KOPT-K1 (cell line): ENCODE measurements around the gene TMEM51.

Experiments
- H3K27ac ChIP-seq: fragments of 200-600 bp; sonication (generic); 2 replicates; pipeline ENCODE4 v1.5.1; 2016; ENCODE audit warnings: antibody characterized with exemption, mild to moderate bottlenecking, low read depth, low read length; ENCODE audit not compliant: poor library complexity, severe bottlenecking
- H3K36me3 ChIP-seq: fragments of 200-600 bp; sonication (generic); 2 replicates; pipeline ENCODE4 v1.5.1; 2017; ENCODE audit warnings: antibody characterized with exemption, mild to moderate bottlenecking, low read length, moderate library complexity; ENCODE audit not compliant: insufficient read depth
- H3K9me3 ChIP-seq: fragments of 200-600 bp; sonication (generic); 2 replicates; pipeline ENCODE4 v1.5.1; 2017; ENCODE audit warnings: antibody characterized with exemption, low read length, mild to moderate bottlenecking; ENCODE audit not compliant: insufficient read depth, poor library complexity, severe bottlenecking

The TMEM51 gene

DNA sequence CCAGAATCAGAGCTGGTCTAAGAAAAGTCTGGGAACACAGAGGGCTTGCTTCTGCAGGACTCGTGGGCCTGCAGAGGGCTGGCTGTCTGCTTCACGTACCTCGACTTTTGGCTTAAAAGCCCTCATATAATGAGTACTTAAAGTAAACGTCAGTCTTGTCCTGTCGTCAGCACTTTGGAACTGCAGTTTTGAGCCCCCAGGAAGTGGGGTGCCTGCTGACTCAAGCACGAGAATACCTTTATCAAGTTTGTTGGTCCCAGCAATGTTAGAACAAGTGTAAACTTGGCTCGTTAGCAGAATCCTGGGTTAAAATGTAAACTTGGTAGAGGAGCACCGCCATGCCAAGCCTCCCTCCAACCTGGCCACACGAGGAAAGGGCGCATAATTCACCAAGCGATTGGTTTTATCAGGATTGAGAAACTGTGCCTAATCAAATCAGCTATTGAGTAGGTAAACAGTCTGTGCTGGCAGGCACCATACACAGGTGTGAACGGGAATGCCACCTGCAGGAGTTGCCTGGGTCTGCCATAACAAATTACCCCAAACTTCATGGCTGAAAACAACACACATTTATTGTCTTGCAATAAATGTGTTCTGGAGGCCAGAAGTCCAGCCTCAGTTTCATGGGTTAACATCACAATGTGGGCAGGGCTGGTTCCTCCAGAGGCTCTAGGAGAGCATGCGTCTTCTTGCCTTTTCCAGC is 48.5 kb downstream of the TMEM51 start:
- Histone ChIP-seq H3K36me3 (no peaks in the 10 kb centered on the region), H3K9me3 (no peaks in the 10 kb centered on the region), H3K27ac (no peak overlapping the region)

DNA sequence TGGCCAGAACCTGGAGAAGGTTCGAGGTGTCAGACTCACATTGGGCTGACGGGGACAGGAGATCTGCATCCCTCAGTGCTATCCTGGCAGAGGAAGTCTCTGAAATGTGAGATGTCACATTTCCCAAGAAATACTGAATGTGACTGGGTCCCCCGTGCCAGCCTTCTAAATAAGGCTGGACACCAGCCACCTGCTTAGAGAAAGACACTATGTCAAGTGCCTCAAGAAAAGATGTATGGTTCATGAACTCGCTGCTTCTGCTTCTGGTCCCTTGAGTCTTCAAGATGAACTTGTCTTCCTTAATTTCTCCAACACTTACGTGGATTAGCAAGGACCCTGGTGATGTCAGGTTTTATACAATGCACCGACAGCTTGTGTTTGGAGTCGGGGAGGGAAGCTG is 51.4 kb downstream of the TMEM51 start:
- Histone ChIP-seq H3K27ac (no peak overlapping the region), H3K36me3 (no peaks in the 10 kb centered on the region), H3K9me3 (no peaks in the 10 kb centered on the region)

DNA sequence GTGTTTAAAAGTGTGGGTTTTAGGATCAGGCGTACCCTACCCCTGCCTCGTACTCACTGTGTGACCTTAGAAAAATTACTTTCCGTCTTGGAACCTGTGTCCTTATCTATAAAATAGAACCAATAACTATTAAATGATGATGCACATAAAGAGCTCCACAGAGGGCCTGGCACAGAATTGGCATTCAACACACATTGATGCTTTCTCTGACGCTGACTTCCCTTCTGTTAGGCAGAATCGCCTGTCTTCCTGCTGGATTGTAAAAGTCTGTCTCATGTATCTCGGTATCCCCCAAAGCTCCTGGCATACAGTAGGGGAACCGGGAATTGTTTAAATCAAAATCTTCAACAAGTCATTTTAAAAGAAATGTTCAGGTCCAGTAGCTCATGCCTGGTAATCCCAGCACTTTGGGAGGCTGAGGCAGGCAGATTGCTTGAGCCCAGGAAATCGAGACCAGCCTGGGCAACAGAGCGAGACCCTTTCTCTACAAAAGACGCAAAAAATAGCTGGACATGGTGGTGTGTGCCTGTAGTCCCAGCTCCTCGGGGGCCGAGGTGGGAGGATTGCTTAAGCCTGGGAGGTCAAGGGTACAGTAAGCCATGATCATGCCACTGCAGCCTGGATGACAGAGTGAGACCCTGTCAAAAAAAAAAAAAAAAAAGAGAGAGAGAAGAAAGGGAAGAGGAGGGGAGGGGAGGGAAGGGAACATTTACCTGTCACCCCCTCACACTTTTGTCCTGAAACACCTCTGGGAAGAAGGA is 52.2 kb downstream of the TMEM51 start:
- no peaks in the 10 kb centered on the region for H3K9me3 ChIP-seq
- no peak overlapping the region for H3K27ac ChIP-seq

DNA sequence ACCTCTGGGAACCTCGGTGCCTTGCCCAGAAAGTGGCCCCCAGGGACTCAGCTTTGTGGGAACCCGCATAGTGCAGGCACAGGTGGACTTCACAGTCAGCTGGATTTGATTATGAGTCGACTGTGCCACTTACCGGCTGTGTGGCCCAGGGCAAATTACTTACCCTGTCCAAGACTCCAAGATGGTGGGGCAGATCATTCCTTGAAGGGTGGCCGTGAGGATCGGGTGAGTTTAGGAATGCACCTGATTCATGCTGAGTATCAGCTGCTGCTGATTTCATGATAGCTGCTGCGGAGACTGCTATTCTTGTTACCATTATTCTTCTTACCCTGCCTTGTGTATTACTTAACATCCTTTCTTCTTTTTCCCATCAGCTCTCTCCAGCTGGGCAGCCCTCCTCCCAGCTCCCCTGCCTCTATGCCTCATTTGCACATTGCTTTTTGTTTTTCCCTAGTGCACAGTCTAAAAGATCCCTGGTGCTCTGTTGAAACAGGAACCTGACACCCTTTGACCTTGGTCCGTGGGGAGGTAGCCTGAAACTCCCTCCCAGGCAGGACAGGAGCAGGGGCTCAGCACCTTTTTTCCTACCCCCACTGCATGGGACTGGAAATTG is 53.0 kb downstream of the TMEM51 start:
- H3K27ac ChIP-seq = no peak overlapping the region
- no peaks in the 10 kb centered on the region for H3K9me3 ChIP-seq
- H3K36me3 ChIP-seq = no peaks in the 10 kb centered on the region

More for the DNA sequence above, 52.2 kb downstream of the TMEM51 start:
- no peaks in the 10 kb centered on the region for H3K36me3 ChIP-seq

DNA sequence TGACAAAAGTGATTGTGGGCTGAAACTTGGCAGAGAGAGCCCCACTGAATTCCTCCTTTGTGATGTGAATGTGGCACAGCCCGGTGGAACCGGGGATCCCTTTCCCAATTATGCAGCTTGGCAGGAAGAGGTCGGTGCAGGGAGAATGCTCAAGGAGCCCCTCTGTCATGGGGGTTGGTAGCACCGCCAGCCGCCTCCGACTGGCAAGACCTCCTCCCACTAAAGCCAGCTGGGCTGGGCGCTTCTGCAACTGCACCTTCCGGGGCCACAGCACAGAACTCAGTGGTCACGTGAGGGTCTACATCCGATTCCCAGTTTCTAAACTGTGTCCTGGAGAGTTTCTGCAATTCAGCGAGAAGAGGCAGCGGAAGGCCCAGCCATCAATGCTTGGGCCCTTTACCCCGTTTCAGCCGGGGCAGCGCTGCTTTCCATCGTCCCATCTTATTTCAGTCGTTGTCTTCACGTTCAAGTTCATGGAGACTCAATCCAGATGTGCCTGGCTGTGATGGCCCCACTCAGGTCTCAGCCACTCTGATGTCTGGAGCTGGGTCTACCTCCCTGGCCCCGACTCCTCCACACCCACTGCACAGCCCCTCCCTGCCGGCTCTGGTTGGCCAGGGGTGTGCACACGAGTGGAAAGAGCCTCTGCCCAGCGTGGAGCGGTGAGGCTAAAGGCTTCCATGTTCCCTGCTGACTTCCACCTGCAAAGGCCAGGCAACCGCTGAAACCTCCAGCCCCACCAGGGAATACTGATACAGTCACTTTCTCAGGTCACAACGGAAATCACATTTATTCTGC is 53.7 kb downstream of the TMEM51 start:
- Histone ChIP-seq H3K36me3 (no peaks in the 10 kb centered on the region), H3K27ac (no peak overlapping the region), H3K9me3 (no peaks in the 10 kb centered on the region)

DNA sequence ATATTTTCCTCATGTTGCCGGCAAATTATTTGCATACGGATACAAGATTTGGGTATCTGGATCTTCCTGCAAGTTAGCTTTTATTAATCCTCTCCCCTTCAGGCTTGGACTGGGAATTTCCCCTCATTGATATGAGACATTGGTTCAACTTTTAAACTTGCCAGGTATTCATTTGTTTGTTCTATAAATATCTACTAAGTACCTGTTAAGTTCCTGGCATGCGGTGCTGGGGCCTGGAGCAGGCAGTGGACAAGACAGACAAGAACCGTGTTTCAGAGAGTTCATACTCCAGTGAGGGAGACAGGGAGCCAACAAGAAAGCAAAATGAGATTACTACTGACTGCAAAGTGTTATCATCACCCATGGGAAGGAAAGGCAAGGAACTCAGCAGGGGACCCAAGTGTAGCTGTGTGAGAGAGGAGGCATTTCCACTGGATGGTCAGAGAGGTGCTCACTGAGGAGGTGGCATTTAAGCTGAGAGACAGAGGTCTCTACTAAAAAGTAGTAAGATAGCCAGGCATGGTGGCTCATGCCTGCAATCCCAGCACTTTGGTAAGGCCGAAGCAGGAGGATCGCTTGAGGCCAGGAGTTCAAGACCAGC is 54.4 kb downstream of the TMEM51 start:
- Histone ChIP-seq H3K36me3 (no peaks in the 10 kb centered on the region), H3K9me3 (no peaks in the 10 kb centered on the region), H3K27ac (no peak overlapping the region)

DNA sequence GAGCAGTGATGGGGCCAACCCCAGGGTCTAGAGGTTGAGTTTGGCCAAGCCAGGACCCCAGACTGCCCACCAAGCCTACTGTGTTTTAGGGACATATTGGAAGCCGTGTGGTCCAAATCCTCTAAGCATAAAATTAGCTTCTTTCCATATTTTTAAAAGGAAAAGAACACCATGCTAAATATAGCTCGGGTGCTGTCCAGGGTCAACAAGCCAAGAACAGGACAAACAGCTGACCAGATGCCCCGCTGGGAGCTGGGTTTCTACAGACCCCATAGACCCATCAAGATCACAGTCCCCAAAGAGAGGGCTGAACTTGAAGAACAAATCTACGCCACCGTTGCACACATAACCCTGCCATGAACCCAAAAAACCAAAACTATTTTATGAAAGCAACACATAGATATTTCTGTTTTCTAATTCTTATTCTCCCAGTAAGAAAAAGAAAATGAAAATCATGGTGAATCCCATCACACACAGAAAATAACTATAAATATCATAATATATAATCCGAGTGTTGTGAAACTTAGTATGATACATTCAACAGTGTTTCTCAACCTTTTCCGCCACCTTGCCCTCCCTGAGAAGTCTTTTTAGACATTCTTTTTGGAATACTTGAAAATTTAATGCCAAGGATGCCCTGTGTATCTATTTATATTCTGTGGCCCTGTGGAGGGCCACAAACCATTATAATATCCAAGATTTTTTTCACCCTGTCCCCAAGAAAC is 57.3 kb downstream of the TMEM51 start:
- no peak overlapping the region for H3K27ac ChIP-seq
- H3K9me3 ChIP-seq = no peaks in the 10 kb centered on the region
- no peaks in the 10 kb centered on the region for H3K36me3 ChIP-seq

DNA sequence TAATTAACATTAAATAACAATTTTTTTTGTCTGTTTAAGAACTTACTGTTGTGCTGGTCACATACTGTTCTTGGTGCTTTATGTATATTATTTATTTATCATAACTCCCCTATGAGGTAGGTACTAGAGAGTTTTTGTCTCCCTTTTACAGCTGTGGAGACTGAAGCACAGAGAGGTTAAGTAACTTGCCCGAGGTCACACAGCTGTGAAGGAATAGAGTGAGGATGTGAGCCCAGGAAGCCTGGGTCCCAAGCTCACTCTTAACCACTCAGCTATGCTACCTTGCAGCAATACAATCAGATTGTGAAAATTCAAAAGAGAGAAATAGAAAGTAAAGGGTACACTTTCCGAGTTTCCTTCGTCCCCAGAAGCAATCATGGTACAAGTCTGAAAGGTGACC is 57.9 kb downstream of the TMEM51 start:
- no peak overlapping the region for H3K27ac ChIP-seq
- H3K36me3 ChIP-seq = no peaks in the 10 kb centered on the region

DNA sequence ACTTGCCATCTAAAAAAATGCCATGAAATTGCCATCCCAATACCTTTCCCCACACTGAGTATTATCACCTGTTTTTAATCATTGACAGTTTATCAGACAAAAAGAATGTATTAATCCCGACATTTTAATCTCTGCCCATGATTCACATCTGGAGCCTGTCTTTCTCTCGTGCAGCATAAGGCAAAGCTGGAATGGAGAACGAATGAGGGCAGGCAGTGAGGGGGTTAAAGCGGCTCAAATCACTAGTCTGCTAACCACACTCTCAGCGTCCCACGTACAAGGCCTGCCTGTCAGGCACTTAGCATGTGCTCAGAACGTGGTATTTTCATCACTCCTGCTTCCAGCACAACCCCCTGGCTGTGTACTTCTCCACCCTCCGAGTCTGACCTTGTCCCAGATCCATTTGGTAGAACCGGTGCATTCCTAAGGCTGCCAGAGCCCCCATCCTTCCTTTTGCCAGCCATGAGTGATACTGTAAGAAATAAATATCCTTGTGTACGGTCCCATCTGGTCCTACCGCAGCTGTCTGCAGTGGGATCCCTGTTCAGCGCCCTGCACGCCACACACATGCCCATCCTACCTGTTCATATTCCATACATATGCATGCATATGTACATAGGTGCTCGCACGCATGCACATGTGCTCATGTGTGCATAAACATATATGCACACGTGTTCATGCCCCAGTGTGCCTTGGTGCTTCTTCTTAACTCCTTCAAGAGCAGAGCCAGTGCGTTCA is 58.8 kb downstream of the TMEM51 start:
- H3K36me3 ChIP-seq = no peaks in the 10 kb centered on the region
- no peaks in the 10 kb centered on the region for H3K9me3 ChIP-seq
- no peak overlapping the region for H3K27ac ChIP-seq

More for the DNA sequence above, 57.9 kb downstream of the TMEM51 start:
- H3K9me3 ChIP-seq = no peaks in the 10 kb centered on the region

DNA sequence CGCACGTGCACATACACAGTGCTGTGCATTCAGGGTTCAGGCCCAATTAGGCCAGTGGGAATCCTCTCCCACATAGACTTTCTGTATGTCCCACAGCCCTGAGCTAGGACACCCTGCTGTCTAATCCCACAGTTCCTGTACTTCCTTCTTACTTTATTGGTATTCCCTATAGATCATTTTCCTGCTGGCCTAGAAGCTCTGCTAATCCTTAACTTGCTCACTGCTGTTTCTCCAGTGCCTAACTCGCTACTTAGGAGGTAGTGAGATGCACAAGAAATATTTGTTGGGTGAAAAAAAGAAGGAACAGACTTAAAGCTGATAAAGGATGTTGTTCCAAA is 59.4 kb downstream of the TMEM51 start:
- no peaks in the 10 kb centered on the region for H3K9me3 ChIP-seq
- no peak overlapping the region for H3K27ac ChIP-seq
- H3K36me3 ChIP-seq = no peaks in the 10 kb centered on the region

DNA sequence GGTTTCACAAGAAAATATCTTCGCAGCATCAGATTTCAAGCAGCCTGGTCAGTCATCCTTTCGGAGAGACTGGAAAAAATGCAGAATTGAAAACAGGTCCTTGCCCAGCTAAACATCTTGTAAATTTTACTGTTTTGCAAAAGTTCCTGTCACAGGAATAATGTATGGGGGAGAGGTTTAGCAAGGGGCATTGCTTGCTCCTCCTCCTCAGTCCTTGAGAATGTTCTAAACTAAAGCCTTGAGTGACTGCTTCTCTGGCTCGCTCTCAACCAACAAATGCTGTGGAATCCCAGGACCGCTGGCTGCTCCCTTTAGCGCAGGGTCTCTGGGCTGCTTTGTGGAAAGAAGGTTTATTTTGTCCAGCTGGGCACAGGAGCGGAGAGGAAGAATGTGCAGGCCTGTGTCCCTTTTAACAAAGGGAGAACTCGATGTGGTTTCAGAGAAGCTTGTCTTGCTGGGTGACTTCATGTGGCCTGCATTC is 59.8 kb downstream of the TMEM51 start:
- H3K36me3 ChIP-seq = no peaks in the 10 kb centered on the region
- no peaks in the 10 kb centered on the region for H3K9me3 ChIP-seq
- no peak overlapping the region for H3K27ac ChIP-seq

DNA sequence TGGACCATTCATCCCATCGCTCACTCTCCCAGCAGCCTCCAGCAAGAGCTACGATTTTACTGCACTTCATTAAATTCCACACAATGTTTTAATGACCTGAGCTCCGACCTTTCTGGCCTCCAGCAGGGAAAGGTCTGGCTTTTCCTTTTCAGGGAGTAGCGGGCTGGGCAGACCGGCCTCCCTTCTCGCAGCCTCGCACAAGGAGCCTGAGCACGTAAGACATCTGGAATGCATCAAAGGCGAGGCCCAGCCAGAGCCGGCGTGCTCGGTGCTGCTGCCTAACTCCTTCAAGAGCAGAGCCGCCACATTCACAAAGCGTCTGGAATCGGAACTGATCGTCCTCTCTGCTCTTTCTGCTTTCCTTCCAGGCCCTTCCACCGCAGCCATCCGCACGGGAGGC is 61.0 kb downstream of the TMEM51 start:
- H3K36me3 ChIP-seq = no peaks in the 10 kb centered on the region
- no peaks in the 10 kb centered on the region for H3K9me3 ChIP-seq
- no peak overlapping the region for H3K27ac ChIP-seq

DNA sequence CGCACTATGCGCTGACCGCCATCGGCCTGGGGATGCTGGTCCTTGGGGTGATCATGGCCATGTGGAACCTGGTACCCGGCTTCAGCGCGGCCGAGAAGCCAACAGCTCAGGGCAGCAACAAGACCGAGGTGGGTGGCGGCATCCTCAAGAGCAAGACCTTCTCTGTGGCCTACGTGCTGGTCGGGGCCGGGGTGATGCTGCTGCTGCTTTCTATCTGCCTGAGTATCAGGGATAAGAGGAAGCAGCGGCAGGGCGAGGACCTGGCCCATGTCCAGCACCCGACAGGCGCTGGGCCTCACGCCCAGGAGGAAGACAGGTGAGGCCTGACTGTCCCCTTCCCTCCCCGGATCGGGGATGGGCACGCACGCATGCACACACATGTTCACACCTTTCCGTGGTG is 61.6 kb downstream of the TMEM51 start:
- no peaks in the 10 kb centered on the region for H3K36me3 ChIP-seq
- H3K9me3 ChIP-seq = no peaks in the 10 kb centered on the region
- no peak overlapping the region for H3K27ac ChIP-seq

DNA sequence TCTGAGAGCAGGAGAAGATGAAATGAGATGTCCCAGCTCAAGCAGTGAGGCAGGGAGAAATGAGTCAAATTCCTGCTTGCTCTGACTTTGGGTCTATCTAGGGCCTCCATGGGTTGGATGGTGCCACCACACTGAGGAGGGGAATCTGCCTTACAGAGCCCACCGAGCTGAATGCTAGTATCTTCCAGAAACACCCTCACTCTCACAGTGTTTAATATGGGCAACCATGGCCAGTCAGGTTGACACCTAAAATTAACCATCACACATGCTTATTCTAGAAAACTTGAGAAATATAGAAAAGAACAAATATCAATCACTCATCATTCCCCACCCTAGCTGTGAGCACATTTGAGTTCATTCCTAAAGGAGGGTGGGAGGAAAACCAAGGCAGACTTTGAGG is 64.1 kb downstream of the TMEM51 start:
- Histone ChIP-seq H3K27ac (no peak overlapping the region), H3K36me3 (no peaks in the 10 kb centered on the region), H3K9me3 (no peaks in the 10 kb centered on the region)
